ENCODE results near the gene IL32. TPM values are rescaled to one million over a fixed set of nuclear protein-coding genes. Genes with fewer than 3 reads are reported as not detected.
A peak's percentile ranks its signal among the peaks of the same experiment; 100 is the strongest.

IL32 gene
- polyA plus RNA-seq, 2 of the 4 experiments (the other 2 are of a cell fraction), result 8.9 to 20.2 TPM

DNA sequence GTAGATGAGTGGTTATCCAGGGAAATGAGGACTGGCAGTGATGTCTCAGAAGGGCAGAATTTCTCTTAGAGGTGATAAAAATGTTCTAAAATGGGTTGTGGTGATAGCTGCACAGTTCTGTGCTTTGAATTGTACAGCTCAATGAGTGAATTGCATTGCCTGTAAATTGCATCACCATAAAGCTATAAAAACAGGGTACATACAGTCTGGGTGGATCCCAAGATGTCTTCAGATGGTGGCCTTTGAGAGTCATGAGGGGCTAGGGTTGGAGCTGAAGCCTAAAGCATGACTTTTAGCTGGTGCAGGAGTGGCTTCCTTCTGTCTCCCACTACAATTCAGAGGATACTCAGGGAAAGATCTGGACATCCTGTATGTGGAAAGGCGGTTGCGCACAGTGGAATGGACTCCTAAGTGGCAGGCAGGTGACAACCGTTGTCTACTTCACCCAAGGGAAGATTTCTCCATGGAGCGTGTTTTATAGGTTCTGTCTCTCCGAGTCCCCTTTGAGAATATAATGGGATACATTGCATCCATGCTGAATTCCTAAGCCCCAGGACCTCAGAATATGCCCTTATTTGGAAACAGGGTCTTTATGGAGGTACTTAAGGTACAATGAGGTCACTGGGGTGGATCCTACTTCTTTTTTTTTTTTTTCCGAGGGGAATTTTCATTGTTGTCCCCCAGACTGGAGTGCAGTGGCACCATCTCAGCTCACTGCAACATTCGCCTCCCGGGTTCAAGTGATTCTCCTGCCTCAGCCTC, 1.6 kb upstream of the IL32 start:
- H3K4me1 ChIP-seq, result peaks cover 23% of the 10 kb centered on the region
- no peak for TF ChIP-seq MAFK (IDR thresholded peaks at IDR 0.05; ENCODE audit: partially characterized antibody)
- no peak for DNase-seq (ENCODE audit: low read depth in 1 of 2, low spot score in 1 of 2)
- 91% methylated on average over 8 of the region's 8 CpGs for WGBS (ENCODE audit: missing lambda C conversion rate)
- CTCF ChIA-PET, result interaction anchor here (0.6 to 12.4 kb wide), 12 partner anchors 12 to 110 kb away, joined by 3 to 186 read pairs (median 4); partner anchors contain the start of genes ZNF213 and ZSCAN10
- no peak overlapping the region for H3K27ac ChIP-seq
- H3K4me2 ChIP-seq, result no peak overlapping the region
- no peaks in the 10 kb centered on the region for H3K9me3 ChIP-seq
- no peak for FAIRE-seq
- POLR2A ChIA-PET, result no interaction called here
- ATAC-seq, result no peak
- H3K4me3 ChIP-seq, result no peak overlapping the region

DNA sequence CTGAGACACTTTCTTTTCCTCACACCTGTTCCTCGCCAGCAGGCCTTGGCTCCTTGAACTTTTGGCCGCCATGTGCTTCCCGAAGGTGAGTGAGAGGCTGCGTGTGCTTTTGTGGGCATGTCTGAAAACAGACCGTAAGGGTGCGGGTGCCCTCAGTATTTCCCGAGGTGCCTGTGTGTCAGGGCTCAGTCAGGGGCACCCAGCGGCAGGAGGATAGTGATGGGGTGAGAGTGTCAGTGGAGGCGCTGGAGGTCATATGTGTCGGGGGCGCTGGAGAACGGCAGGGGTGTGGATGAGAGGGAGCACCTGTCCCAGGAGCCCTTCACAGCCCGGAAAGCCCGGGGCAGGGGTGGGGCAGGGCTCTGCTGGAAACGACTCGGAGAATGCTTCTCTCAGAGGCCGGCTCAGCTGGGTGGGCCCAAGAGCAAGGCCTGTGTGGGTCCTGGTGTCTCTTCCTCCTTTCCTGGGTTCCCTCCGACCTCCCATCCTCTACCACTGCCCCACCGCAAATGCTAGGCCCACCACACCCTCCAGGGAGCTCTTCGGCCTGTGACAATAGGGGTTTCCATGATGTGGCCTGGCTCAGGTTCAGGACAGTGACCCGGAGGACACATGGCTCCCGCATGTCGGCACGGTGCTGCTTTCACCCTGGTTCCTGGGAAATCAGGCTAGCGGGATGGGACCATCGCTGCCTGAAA, 451 bp downstream of the IL32 start:
- no peaks in the 10 kb centered on the region for H3K9me3 ChIP-seq
- ChIA-PET POLR2A (no interaction called here), CTCF (interaction anchor here (0.9 to 12.4 kb wide), 9 partner anchors 14 to 108 kb away, joined by 3 to 186 read pairs (median 4); partner anchors contain the start of genes ZNF213 and ZSCAN10)
- no peak for FAIRE-seq
- no peak for ATAC-seq
- no peak for DNase-seq (ENCODE audit: low read depth in 1 of 2, low spot score in 1 of 2)
- H3K27ac ChIP-seq, result peak overlapping the region; percentile 57 to 69
- 89% methylated on average over 25 of the region's 26 CpGs for WGBS (ENCODE audit: missing lambda C conversion rate)
- peak overlapping the region; percentile 17; the same call in 1 of the 3 replicates for H3K4me3 ChIP-seq
- TF ChIP-seq ZFP36 (IDR thresholded peaks at IDR 0.05; ENCODE audit: borderline replicate concordance, partially characterized antibody), result no peak
- TF ChIP-seq ZC3H11A (IDR thresholded peaks at IDR 0.05), result no peak
- no peak for TF ChIP-seq CBX8 (IDR thresholded peaks at IDR 0.05)
- TF ChIP-seq ZSCAN20 (CRISPR knock-in tag; IDR thresholded peaks at IDR 0.05), result no peak
- no peak for TF ChIP-seq MYC (IDR thresholded peaks at IDR 0.05; ENCODE audit: borderline replicate concordance, low read length)
- H3K4me1 ChIP-seq, result peaks cover 17% of the 10 kb centered on the region
- peak overlapping the region; percentile 54 for H3K4me2 ChIP-seq

DNA sequence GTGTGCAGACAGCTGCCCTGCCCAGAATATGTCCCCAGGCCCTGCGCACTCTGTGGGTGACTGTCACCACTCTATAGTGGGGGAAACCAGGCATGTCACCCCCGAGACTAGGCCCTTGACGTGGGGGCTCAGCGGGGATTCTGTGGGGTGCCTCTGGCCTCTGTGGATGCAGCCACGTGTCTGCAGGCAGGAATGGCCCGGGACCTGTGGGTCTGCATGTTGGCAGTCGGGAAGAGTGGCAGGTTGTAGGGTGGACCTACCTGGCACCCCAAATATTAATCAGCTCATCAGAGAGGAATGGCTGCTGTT, 954 bp downstream of the IL32 start:
- POLR2A ChIA-PET, result no interaction called here
- CTCF ChIA-PET, result interaction anchor here (1.3 to 12.4 kb wide), 5 partner anchors 23 to 63 kb away, joined by 4 to 186 read pairs (median 6); partner anchors contain the start of genes ZNF213 and ZSCAN10
- Histone ChIP-seq H3K4me3 (no peak overlapping the region), H3K27ac (peak overlapping the region in 1 of 2 experiments; percentile 69; a peak in 2 of 6 replicates), H3K9me3 (no peaks in the 10 kb centered on the region), H3K4me2 (no peak overlapping the region), H3K4me1 (peaks cover 17% of the 10 kb centered on the region)
- WGBS (ENCODE audit: missing lambda C conversion rate), result 88% methylated on average over 3 of the region's 7 CpGs
- no peak for ATAC-seq
- no peak for DNase-seq (ENCODE audit: low read depth in 1 of 2, low spot score in 1 of 2)
- FAIRE-seq, result no peak
- TF ChIP-seq, protein P1, sequence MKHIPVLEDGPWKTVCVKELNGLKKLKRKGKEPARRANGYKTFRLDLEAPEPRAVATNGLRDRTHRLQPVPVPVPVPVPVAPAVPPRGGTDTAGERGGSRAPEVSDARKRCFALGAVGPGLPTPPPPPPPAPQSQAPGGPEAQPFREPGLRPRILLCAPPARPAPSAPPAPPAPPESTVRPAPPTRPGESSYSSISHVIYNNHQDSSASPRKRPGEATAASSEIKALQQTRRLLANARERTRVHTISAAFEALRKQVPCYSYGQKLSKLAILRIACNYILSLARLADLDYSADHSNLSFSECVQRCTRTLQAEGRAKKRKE (CRISPR knock-in tag; IDR thresholded peaks at IDR 0.05; ENCODE audit: low read depth), result no peak
- TF ChIP-seq, protein P2, sequence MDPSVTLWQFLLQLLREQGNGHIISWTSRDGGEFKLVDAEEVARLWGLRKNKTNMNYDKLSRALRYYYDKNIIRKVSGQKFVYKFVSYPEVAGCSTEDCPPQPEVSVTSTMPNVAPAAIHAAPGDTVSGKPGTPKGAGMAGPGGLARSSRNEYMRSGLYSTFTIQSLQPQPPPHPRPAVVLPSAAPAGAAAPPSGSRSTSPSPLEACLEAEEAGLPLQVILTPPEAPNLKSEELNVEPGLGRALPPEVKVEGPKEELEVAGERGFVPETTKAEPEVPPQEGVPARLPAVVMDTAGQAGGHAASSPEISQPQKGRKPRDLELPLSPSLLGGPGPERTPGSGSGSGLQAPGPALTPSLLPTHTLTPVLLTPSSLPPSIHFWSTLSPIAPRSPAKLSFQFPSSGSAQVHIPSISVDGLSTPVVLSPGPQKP (IDR thresholded peaks at IDR 0.05; ENCODE audit: low read depth, low read length), result no peak
- TF ChIP-seq MYC (IDR thresholded peaks at IDR 0.05; ENCODE audit: borderline replicate concordance, low read length) (no peak), SMC3 (IDR thresholded peaks at IDR 0.05) (no peak), MAFK (IDR thresholded peaks at IDR 0.05; ENCODE audit: partially characterized antibody) (no peak), EP300 (IDR thresholded peaks at IDR 0.05) (no peak), CHD2 (IDR thresholded peaks at IDR 0.05; ENCODE audit: low read length, partially characterized antibody) (no peak), FOSB (CRISPR knock-in tag; IDR thresholded peaks at IDR 0.05) (no peak), CBX8 (IDR thresholded peaks at IDR 0.05) (no peak), MAZ (IDR thresholded peaks at IDR 0.05; ENCODE audit: borderline replicate concordance, low read depth, low read length) (no peak), GATA3 (IDR thresholded peaks at IDR 0.05; ENCODE audit: borderline replicate concordance) (no peak), JUNB (IDR thresholded peaks at IDR 0.05) (no peak), NPAS2 (CRISPR knock-in tag; IDR thresholded peaks at IDR 0.05; ENCODE audit: borderline replicate concordance) (no peak), POLR2AphosphoS2 (conservative IDR thresholded peaks at IDR 0.05; ENCODE audit: low read length) (no peak)
- TF ChIP-seq, protein P3, sequence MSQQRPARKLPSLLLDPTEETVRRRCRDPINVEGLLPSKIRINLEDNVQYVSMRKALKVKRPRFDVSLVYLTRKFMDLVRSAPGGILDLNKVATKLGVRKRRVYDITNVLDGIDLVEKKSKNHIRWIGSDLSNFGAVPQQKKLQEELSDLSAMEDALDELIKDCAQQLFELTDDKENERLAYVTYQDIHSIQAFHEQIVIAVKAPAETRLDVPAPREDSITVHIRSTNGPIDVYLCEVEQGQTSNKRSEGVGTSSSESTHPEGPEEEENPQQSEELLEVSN (IDR thresholded peaks at IDR 0.05; ENCODE audit: borderline replicate concordance, low read depth), result no peak
- TF ChIP-seq, protein P4, sequence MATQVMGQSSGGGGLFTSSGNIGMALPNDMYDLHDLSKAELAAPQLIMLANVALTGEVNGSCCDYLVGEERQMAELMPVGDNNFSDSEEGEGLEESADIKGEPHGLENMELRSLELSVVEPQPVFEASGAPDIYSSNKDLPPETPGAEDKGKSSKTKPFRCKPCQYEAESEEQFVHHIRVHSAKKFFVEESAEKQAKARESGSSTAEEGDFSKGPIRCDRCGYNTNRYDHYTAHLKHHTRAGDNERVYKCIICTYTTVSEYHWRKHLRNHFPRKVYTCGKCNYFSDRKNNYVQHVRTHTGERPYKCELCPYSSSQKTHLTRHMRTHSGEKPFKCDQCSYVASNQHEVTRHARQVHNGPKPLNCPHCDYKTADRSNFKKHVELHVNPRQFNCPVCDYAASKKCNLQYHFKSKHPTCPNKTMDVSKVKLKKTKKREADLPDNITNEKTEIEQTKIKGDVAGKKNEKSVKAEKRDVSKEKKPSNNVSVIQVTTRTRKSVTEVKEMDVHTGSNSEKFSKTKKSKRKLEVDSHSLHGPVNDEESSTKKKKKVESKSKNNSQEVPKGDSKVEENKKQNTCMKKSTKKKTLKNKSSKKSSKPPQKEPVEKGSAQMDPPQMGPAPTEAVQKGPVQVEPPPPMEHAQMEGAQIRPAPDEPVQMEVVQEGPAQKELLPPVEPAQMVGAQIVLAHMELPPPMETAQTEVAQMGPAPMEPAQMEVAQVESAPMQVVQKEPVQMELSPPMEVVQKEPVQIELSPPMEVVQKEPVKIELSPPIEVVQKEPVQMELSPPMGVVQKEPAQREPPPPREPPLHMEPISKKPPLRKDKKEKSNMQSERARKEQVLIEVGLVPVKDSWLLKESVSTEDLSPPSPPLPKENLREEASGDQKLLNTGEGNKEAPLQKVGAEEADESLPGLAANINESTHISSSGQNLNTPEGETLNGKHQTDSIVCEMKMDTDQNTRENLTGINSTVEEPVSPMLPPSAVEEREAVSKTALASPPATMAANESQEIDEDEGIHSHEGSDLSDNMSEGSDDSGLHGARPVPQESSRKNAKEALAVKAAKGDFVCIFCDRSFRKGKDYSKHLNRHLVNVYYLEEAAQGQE (IDR thresholded peaks at IDR 0.05), result no peak
- TF ChIP-seq, protein P5, sequence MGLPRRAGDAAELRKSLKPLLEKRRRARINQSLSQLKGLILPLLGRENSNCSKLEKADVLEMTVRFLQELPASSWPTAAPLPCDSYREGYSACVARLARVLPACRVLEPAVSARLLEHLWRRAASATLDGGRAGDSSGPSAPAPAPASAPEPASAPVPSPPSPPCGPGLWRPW (IDR thresholded peaks at IDR 0.05), result no peak
- TF ChIP-seq, protein P6, sequence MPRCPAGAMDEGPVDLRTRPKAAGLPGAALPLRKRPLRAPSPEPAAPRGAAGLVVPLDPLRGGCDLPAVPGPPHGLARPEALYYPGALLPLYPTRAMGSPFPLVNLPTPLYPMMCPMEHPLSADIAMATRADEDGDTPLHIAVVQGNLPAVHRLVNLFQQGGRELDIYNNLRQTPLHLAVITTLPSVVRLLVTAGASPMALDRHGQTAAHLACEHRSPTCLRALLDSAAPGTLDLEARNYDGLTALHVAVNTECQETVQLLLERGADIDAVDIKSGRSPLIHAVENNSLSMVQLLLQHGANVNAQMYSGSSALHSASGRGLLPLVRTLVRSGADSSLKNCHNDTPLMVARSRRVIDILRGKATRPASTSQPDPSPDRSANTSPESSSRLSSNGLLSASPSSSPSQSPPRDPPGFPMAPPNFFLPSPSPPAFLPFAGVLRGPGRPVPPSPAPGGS (IDR thresholded peaks at IDR 0.05), result no peak

Measured in A549 (cell line).